OCI-LY1 (cell line): ENCODE results near the gene PPBP.
A peak's percentile ranks its signal among the peaks of the same experiment; 100 is the strongest.

Experiments
- H2AFZ ChIP-seq: fragments of 200-600 bp; sonication (generic), shearing (Covaris generic); 2 replicates; pipeline ENCODE4 v1.6.0; 2014; ENCODE audit warnings: antibody characterized with exemption, mild to moderate bottlenecking, low read length
- H3F3A ChIP-seq: fragments of 200-600 bp; sonication (generic), shearing (Covaris generic); 2 replicates; pipeline ENCODE4 v1.6.0; 2014; ENCODE audit warnings: mild to moderate bottlenecking, antibody characterized with exemption, low read length, moderate library complexity; ENCODE audit not compliant: insufficient read depth
- H3K27ac ChIP-seq: fragments of 200-600 bp; sonication (generic); 2 replicates; pipeline ENCODE4 v1.5.1; 2014; ENCODE audit warnings: low read length, mixed run types, mild to moderate bottlenecking, low read depth; ENCODE audit not compliant: poor library complexity, severe bottlenecking
- H3K27me3 ChIP-seq: fragments of 200-600 bp; sonication (generic); 2 replicates; pipeline ENCODE4 v1.6.0; 2014; ENCODE audit warnings: antibody characterized with exemption, mild to moderate bottlenecking, low read length, moderate library complexity; ENCODE audit not compliant: insufficient read depth
- H3K36me3 ChIP-seq: fragments of 200-600 bp; sonication (generic); 2 replicates; pipeline ENCODE4 v1.6.1; 2014; ENCODE audit warnings: mild to moderate bottlenecking, antibody characterized with exemption, low read length, moderate library complexity, mixed read lengths; ENCODE audit not compliant: insufficient read depth
- H3K4me1 ChIP-seq: fragments of 200-600 bp; sonication (generic); 2 replicates; pipeline ENCODE4 v1.5.1; 2014; ENCODE audit warnings: mild to moderate bottlenecking, low read length, moderate library complexity; ENCODE audit not compliant: insufficient read depth, severe bottlenecking
- H3K4me2 ChIP-seq: fragments of 200-600 bp; sonication (generic), shearing (Covaris generic); 2 replicates; pipeline ENCODE4 v1.6.1; 2014; ENCODE audit warnings: low read length
- H3K4me3 ChIP-seq: fragments of 200-600 bp; sonication (generic); 2 replicates; pipeline ENCODE4 v1.5.1; 2014; ENCODE audit warnings: low read length, low read depth, mild to moderate bottlenecking, mixed read lengths; ENCODE audit not compliant: poor library complexity, severe bottlenecking
- H3K79me2 ChIP-seq: fragments of 200-600 bp; shearing (Covaris generic); 2 replicates; pipeline ENCODE4 v1.6.1; 2016; ENCODE audit warnings: mixed run types, low read length, mixed read lengths; ENCODE audit not compliant: insufficient read depth
- H3K9ac ChIP-seq: fragments of 200-600 bp; sonication (generic), shearing (Covaris generic); 2 replicates; pipeline ENCODE4 v1.6.1; 2014; ENCODE audit warnings: mild to moderate bottlenecking, low read length, mixed read lengths
- H3K9me2 ChIP-seq: fragments of 200-600 bp; sonication (generic), shearing (Covaris generic); 2 replicates; pipeline ENCODE4 v1.6.1; 2014; ENCODE audit warnings: low read depth, mild to moderate bottlenecking, low read length, mixed read lengths
- H3K9me3 ChIP-seq: fragments of 200-600 bp; shearing (Covaris generic); 2 replicates; pipeline ENCODE4 v1.6.1; 2014; ENCODE audit warnings: low read length, mixed read lengths
- H4K20me1 ChIP-seq: fragments of 200-600 bp; sonication (generic), shearing (Covaris generic); 2 replicates; pipeline ENCODE4 v1.6.0; 2016; ENCODE audit warnings: mild to moderate bottlenecking, low read length; ENCODE audit not compliant: insufficient read depth
- EZH2 ChIP-seq: fragments of 200-600 bp; sonication (generic), shearing (Covaris generic); IDR thresholded peaks from 2 replicates; pipeline ENCODE4 v1.8.0; 2017; ENCODE audit warnings: borderline replicate concordance, mixed run types, mild to moderate bottlenecking, antibody characterized with exemption, low read length, moderate library complexity, mixed read lengths
- TF ChIP-seq, protein P1 (sequence below): fragments of 200-600 bp; sonication (generic), shearing (Covaris generic); IDR thresholded peaks from 2 replicates; pipeline ENCODE4 v1.5.1; 2017; ENCODE audit warnings: mild to moderate bottlenecking, antibody characterized with exemption, low read length, moderate library complexity, mixed read lengths

The PPBP gene

DNA sequence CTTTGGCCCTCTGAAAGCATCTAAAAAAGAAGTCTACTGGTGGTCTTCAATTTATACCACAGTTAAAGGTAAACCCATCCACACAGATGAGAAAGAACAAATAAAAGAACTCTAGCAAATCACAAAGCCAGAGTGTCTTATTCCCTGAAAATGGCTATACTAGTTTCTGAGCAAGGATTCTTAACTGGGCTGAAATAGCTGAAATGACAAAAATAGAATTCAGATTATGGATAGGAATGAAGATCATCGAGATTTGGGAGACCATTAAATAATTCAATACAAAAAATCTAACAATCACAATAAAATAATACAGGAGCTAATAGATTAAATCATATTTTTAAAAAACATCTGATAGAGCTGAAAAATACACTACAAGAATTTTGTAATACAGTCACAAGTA lies 18.0 kb downstream of the PPBP start:
- no peak overlapping the region for H3K27ac ChIP-seq
- no peak overlapping the region for H3K9ac ChIP-seq
- TF ChIP-seq, protein P1, sequence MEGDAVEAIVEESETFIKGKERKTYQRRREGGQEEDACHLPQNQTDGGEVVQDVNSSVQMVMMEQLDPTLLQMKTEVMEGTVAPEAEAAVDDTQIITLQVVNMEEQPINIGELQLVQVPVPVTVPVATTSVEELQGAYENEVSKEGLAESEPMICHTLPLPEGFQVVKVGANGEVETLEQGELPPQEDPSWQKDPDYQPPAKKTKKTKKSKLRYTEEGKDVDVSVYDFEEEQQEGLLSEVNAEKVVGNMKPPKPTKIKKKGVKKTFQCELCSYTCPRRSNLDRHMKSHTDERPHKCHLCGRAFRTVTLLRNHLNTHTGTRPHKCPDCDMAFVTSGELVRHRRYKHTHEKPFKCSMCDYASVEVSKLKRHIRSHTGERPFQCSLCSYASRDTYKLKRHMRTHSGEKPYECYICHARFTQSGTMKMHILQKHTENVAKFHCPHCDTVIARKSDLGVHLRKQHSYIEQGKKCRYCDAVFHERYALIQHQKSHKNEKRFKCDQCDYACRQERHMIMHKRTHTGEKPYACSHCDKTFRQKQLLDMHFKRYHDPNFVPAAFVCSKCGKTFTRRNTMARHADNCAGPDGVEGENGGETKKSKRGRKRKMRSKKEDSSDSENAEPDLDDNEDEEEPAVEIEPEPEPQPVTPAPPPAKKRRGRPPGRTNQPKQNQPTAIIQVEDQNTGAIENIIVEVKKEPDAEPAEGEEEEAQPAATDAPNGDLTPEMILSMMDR = no peak
- no peak for TF ChIP-seq EZH2
- no peak overlapping the region for H2AFZ ChIP-seq
- H3K4me1 ChIP-seq = no peaks in the 10 kb centered on the region
- H3K27me3 ChIP-seq = no peaks in the 10 kb centered on the region
- no peak overlapping the region for H3K4me2 ChIP-seq
- H3F3A ChIP-seq = no peaks in the 10 kb centered on the region
- no peaks in the 10 kb centered on the region for H3K36me3 ChIP-seq
- no peaks in the 10 kb centered on the region for H4K20me1 ChIP-seq
- no peak overlapping the region for H3K4me3 ChIP-seq
- no peaks in the 10 kb centered on the region for H3K9me2 ChIP-seq
- H3K79me2 ChIP-seq = no peaks in the 10 kb centered on the region
- H3K9me3 ChIP-seq = no peaks in the 10 kb centered on the region

DNA sequence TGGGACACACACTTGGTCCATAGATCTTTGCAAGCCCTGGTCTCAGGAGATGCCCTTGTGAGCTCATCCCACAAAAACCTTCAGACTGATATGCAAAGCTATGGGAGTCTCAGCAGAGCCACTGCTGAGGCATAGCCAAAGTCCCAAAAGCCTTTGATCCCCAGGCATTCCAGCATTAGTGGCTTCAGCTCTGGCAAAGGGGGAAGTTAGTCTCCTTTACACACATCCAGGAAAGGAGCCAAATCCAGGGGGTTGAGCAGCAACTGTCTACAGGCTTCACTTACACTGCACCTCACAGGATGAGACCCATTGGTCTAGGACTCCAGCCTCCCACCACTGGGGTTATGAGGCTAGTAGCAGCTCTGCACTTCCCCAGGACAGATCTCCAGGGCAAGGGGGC lies 20.1 kb downstream of the PPBP start:
- no peaks in the 10 kb centered on the region for H4K20me1 ChIP-seq
- H2AFZ ChIP-seq = no peak overlapping the region
- no peaks in the 10 kb centered on the region for H3K9me2 ChIP-seq

DNA sequence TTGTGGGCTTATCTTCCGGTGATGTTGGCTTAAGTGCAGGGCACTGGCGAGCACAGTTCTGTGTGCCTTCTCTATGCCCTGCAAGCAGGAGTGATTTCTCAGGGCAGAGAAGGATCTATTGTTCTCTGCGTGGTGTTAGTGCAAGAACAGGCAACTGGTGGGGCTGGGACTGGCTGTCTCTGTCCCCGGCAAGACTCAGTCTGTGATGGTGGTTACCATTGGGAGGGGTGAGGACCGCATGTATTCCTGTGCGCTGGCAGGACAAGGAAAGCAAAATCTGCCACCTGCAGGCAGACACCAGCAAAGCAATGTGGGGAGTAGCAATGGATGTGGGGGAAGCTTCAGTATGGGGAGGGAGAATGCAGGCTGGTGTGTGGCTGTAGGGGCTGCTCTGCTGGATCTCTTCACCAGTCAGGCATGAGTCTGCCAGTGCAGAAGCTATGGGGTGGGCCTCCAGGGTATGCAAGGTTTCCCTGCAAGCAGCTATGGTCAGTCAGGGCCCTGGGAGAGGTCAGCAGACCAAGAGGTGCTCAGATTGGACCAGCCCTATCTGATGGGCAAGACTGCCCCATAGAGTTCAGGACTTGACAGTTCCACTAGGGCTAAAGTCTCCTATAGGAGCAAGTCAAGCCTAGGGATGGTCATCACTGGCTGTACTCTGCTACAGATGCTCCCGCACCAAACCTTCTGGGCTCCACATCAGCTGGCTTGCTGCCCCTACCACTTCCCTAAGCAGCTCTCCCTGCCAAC lies 23.0 kb downstream of the PPBP start:
- TF ChIP-seq, protein P1 = peak; percentile 37; the same call in 1 of the 2 replicates
- TF ChIP-seq EZH2 = no peak
- Histone ChIP-seq H3K36me3 (no peaks in the 10 kb centered on the region), H3K9ac (no peak overlapping the region), H3K27ac (no peak overlapping the region), H4K20me1 (no peaks in the 10 kb centered on the region), H2AFZ (no peak overlapping the region), H3K4me2 (no peak overlapping the region), H3K9me3 (no peaks in the 10 kb centered on the region), H3K79me2 (no peaks in the 10 kb centered on the region), H3K27me3 (no peaks in the 10 kb centered on the region), H3F3A (no peaks in the 10 kb centered on the region), H3K4me1 (no peaks in the 10 kb centered on the region), H3K9me2 (no peaks in the 10 kb centered on the region), H3K4me3 (no peak overlapping the region)

More for the DNA sequence above, 20.1 kb downstream of the PPBP start:
- Histone ChIP-seq H3K27me3 (no peaks in the 10 kb centered on the region), H3K4me2 (no peak overlapping the region), H3K27ac (no peak overlapping the region), H3K4me1 (no peaks in the 10 kb centered on the region), H3K9me3 (no peaks in the 10 kb centered on the region), H3K79me2 (no peaks in the 10 kb centered on the region), H3K36me3 (no peaks in the 10 kb centered on the region), H3K9ac (no peak overlapping the region), H3K4me3 (no peak overlapping the region), H3F3A (no peaks in the 10 kb centered on the region)
- TF ChIP-seq, protein P1 = no peak
- TF ChIP-seq EZH2 = no peak
